Stimulated activated CD8-positive, alpha-beta memory T cell treated with anti-CD3 and anti-CD28 coated beads, Interleukin-15, amount 100 ng/mL, for 24 hours (primary cell): ENCODE results near the gene UBASH3B.
"Not testable (repeated sequence)": the region's sequence is repeated elsewhere in the genome, so short reads cannot be mapped to it uniquely, and the experiment has no call there.

Experiments used
- DNase-seq: peaks from one replicate; pipeline ENCODE4 v3.0.0-alpha.2; 2020; ENCODE audit warnings: low read depth

UBASH3B gene

GRCh38 chr11:122709039-122709760 is 53.7 kb downstream of the UBASH3B start:
- no peak for DNase-seq

GRCh38 chr11:122711362-122711761 is 55.8 kb downstream of the UBASH3B start:
- DNase-seq: no peak

- no peak for DNase-seq
Measured at GRCh38 chr11:122711831-122712381, 56.4 kb downstream of the UBASH3B start.

- DNase-seq: no peak
Measured at GRCh38 chr11:122714004-122714403, 58.5 kb downstream of the UBASH3B start.

GRCh38 chr11:122714484-122714883 is 59.0 kb downstream of the UBASH3B start:
- no peak for DNase-seq

GRCh38 chr11:122715548-122716440 is 60.3 kb downstream of the UBASH3B start:
- no peak for DNase-seq

- DNase-seq: no peak
Measured at GRCh38 chr11:122717264-122717867, 61.8 kb downstream of the UBASH3B start.

- no peak for DNase-seq
Measured at GRCh38 chr11:122720107-122720881, 64.8 kb downstream of the UBASH3B start.

- DNase-seq: no peak
Measured at GRCh38 chr11:122721201-122721963, 65.9 kb downstream of the UBASH3B start.

- DNase-seq: no peak
Measured at GRCh38 chr11:122721964-122722266, 66.4 kb downstream of the UBASH3B start.

GRCh38 chr11:122723106-122723505 is 67.6 kb downstream of the UBASH3B start:
- no peak for DNase-seq

GRCh38 chr11:122723576-122723975 is 68.1 kb downstream of the UBASH3B start:
- DNase-seq: no peak

GRCh38 chr11:122724520-122724919 is 69.0 kb downstream of the UBASH3B start:
- no peak for DNase-seq

GRCh38 chr11:122726028-122726427 is 70.5 kb downstream of the UBASH3B start:
- no peak for DNase-seq

- DNase-seq: no peak
Measured at GRCh38 chr11:122727101-122727929, 71.8 kb downstream of the UBASH3B start.

GRCh38 chr11:122728561-122728960 is 73.0 kb downstream of the UBASH3B start:
- DNase-seq: no peak

- DNase-seq: no peak
Measured at GRCh38 chr11:122729139-122729538, 73.6 kb downstream of the UBASH3B start.

GRCh38 chr11:122730694-122731093 is 75.2 kb downstream of the UBASH3B start:
- DNase-seq: not testable (repeated sequence)

GRCh38 chr11:122731500-122731913 is 76.0 kb downstream of the UBASH3B start:
- DNase-seq: no peak
